Esophagus (tissue), 2 donors: ENCODE data around the gene CAMK1D. TPM values are rescaled to one million over a fixed set of nuclear protein-coding genes. Genes with fewer than 3 reads are reported as not detected.

Experiments used
- H3K27ac ChIP-seq, 2 donors: one replicate each; pipeline ENCODE4 v1.5.1; 2013; ENCODE audit warnings: low read depth in 2 of 2, mild to moderate bottlenecking in 2 of 2, inconsistent platforms in 1 of 2, low read length in 1 of 2, moderate library complexity in 1 of 2
- H3K27me3 ChIP-seq, 2 donors: one replicate each; pipeline ENCODE4 v1.6.1; 2013; ENCODE audit warnings: low read length in 2 of 2, control low read depth in 1 of 2, mild to moderate bottlenecking in 1 of 2; ENCODE audit not compliant: insufficient read depth in 2 of 2, control insufficient read depth in 1 of 2
- H3K36me3 ChIP-seq, 2 donors: one replicate each; pipeline ENCODE4 v1.6.1; 2013; ENCODE audit warnings: low read length in 1 of 2; ENCODE audit not compliant: control insufficient read depth in 2 of 2, insufficient read depth in 2 of 2
- H3K4me1 ChIP-seq, 2 donors: one replicate each; pipeline ENCODE4 v1.6.1; 2013; ENCODE audit warnings: low read length in 1 of 2; ENCODE audit not compliant: control insufficient read depth in 2 of 2, insufficient read depth in 2 of 2
- H3K4me3 ChIP-seq, 2 donors: one replicate each; pipeline ENCODE4 v1.5.1; 2013; ENCODE audit warnings: low read length in 2 of 2, mild to moderate bottlenecking in 2 of 2, low read depth in 1 of 2, moderate library complexity in 1 of 2
- H3K9me3 ChIP-seq, 2 donors: one replicate each; pipeline ENCODE4 v1.6.1; 2013; ENCODE audit warnings: mild to moderate bottlenecking in 2 of 2, low read depth in 1 of 2, low read length in 1 of 2, moderate library complexity in 1 of 2; ENCODE audit not compliant: control insufficient read depth in 2 of 2, insufficient read depth in 1 of 2
- WGBS, 2 donors: extraction: QIAGEN DNeasy Blood & Tissue Kit; methylation state at CpG; one replicate each; pipeline ENCODE4 v1.1.7; 2013; 5-methylcytosine and 5-hydroxymethylcytosine counted together
- polyA plus RNA-seq, 2 donors: library from polyadenylated mRNA; stranded (reverse); fragments of 200-250 nt; gene quantifications; one replicate each; pipeline ENCODE4 v1.2.3, GENCODE V29; 2013
- donor health status: healthy with polysubstance abuse.
- donor health status: Bipolar disorder and iron deficiency.

CAMK1D gene
- polyA plus RNA-seq, 2 donors = 5.4 to 5.6 TPM

- Histone ChIP-seq H3K36me3 (peaks cover 0 to 2% of the 10 kb centered on the region in 2 donors), H3K9me3 (peaks cover 0 to 5% of the 10 kb centered on the region in 2 donors), H3K27ac (no peak overlapping the region), H3K27me3 (no peaks in the 10 kb centered on the region), H3K4me3 (no peak overlapping the region), H3K4me1 (peaks cover 3 to 7% of the 10 kb centered on the region in 2 donors)
- WGBS, 2 donors = 83 to 94% methylated on average over 14 of the region's 14 CpGs
Observed at GRCh38 chr10:12631787-12632562, 282.6 kb downstream of the CAMK1D start.

- no peaks in the 10 kb centered on the region for H3K27me3 ChIP-seq
- H3K36me3 ChIP-seq = peaks cover 0 to 2% of the 10 kb centered on the region in 2 donors
- H3K27ac ChIP-seq = no peak overlapping the region
- peaks cover 1 to 7% of the 10 kb centered on the region in 2 donors for H3K4me1 ChIP-seq
- WGBS, 2 donors = 90% methylated on average over 11 of the region's 11 CpGs
- H3K4me3 ChIP-seq = no peak overlapping the region
- peaks cover 0 to 5% of the 10 kb centered on the region in 2 donors for H3K9me3 ChIP-seq
Observed at GRCh38 chr10:12633776-12634620, 284.7 kb downstream of the CAMK1D start.

- no peaks in the 10 kb centered on the region for H3K27me3 ChIP-seq
- H3K9me3 ChIP-seq = peaks cover 0 to 5% of the 10 kb centered on the region in 2 donors
- H3K27ac ChIP-seq = no peak overlapping the region
- H3K4me1 ChIP-seq = peaks cover 0 to 7% of the 10 kb centered on the region in 2 donors
- peaks cover 0 to 2% of the 10 kb centered on the region in 2 donors for H3K36me3 ChIP-seq
- no peak overlapping the region for H3K4me3 ChIP-seq
- 87 to 91% methylated on average over 10 of the region's 10 CpGs for whole genome bisulfite sequencing, 2 donors
Observed at GRCh38 chr10:12634621-12634931, 285.2 kb downstream of the CAMK1D start.

GRCh38 chr10:12635127-12635541, 285.8 kb downstream of the CAMK1D start:
- H3K4me1 ChIP-seq = peaks cover 0 to 3% of the 10 kb centered on the region in 2 donors
- no peaks in the 10 kb centered on the region for H3K27me3 ChIP-seq
- peaks cover 0 to 2% of the 10 kb centered on the region in 2 donors for H3K36me3 ChIP-seq
- peaks cover 0 to 5% of the 10 kb centered on the region in 2 donors for H3K9me3 ChIP-seq
- no peak overlapping the region for H3K27ac ChIP-seq
- 76 to 79% methylated on average over 10 of the region's 10 CpGs for WGBS, 2 donors
- H3K4me3 ChIP-seq = no peak overlapping the region

- no peaks in the 10 kb centered on the region for H3K4me1 ChIP-seq
- H3K36me3 ChIP-seq = peaks cover 0 to 2% of the 10 kb centered on the region in 2 donors
- no peaks in the 10 kb centered on the region for H3K27me3 ChIP-seq
- WGBS, 2 donors = 80 to 82% methylated on average over 3 of the region's 3 CpGs
- no peak overlapping the region for H3K27ac ChIP-seq
- no peak overlapping the region for H3K4me3 ChIP-seq
- peaks cover 0 to 3% of the 10 kb centered on the region in 2 donors for H3K9me3 ChIP-seq
Observed at GRCh38 chr10:12636571-12636970, 287.2 kb downstream of the CAMK1D start.

GRCh38 chr10:12637649-12638048, 288.3 kb downstream of the CAMK1D start:
- H3K36me3 ChIP-seq = peaks cover 0 to 2% of the 10 kb centered on the region in 2 donors
- H3K4me1 ChIP-seq = no peaks in the 10 kb centered on the region
- WGBS, 2 donors = 86 to 93% methylated on average over 8 of the region's 8 CpGs
- H3K4me3 ChIP-seq = no peak overlapping the region
- no peak overlapping the region for H3K27ac ChIP-seq
- no peaks in the 10 kb centered on the region for H3K27me3 ChIP-seq
- no peaks in the 10 kb centered on the region for H3K9me3 ChIP-seq

GRCh38 chr10:12638103-12638502, 288.8 kb downstream of the CAMK1D start:
- Histone ChIP-seq H3K4me1 (no peaks in the 10 kb centered on the region), H3K27ac (no peak overlapping the region), H3K27me3 (no peaks in the 10 kb centered on the region), H3K9me3 (no peaks in the 10 kb centered on the region), H3K4me3 (no peak overlapping the region), H3K36me3 (no peaks in the 10 kb centered on the region)
- WGBS, 2 donors = 62 to 65% methylated on average over 7 of the region's 7 CpGs

- Histone ChIP-seq H3K9me3 (no peaks in the 10 kb centered on the region), H3K4me1 (no peaks in the 10 kb centered on the region), H3K36me3 (no peaks in the 10 kb centered on the region), H3K27me3 (no peaks in the 10 kb centered on the region), H3K27ac (no peak overlapping the region), H3K4me3 (no peak overlapping the region)
- WGBS, 2 donors = 91 to 92% methylated on average over 11 of the region's 11 CpGs
Observed at GRCh38 chr10:12638781-12639180, 289.4 kb downstream of the CAMK1D start.

GRCh38 chr10:12639996-12640944, 290.9 kb downstream of the CAMK1D start:
- H3K9me3 ChIP-seq = no peaks in the 10 kb centered on the region
- no peak overlapping the region for H3K4me3 ChIP-seq
- H3K27ac ChIP-seq = no peak overlapping the region
- H3K36me3 ChIP-seq = no peaks in the 10 kb centered on the region
- no peaks in the 10 kb centered on the region for H3K4me1 ChIP-seq
- H3K27me3 ChIP-seq = no peaks in the 10 kb centered on the region
- WGBS, 2 donors = 85 to 91% methylated on average over 12 of the region's 12 CpGs
